Activated T-cell treated with anti-CD3 and anti-CD28 coated beads, Interleukin-2, amount 50 U/mL, for 4 hours (primary cell): ENCODE results near the gene PIGK. TPM values are rescaled to one million over a fixed set of nuclear protein-coding genes. Genes with fewer than 3 reads are reported as not detected.

Experiments used
- ATAC-seq, 2 donors: fragments of 200-7000 bp; cut with Tn5 transposase; one replicate each; pipeline ENCODE4 v1.10.0; 2021
- DNase-seq: peaks from one replicate; pipeline ENCODE4 v3.0.0-alpha.2; 2020
- H3K27me3 Mint-ChIP-seq: one replicate; pipeline ENCODE4 v1.8.0; 2021; ENCODE audit warnings: low read depth, mixed read lengths
- H3K36me3 Mint-ChIP-seq: one replicate; pipeline ENCODE4 v1.8.0; 2022; ENCODE audit warnings: mixed read lengths; ENCODE audit not compliant: insufficient read depth
- H3K4me1 Mint-ChIP-seq: one replicate; pipeline ENCODE4 v1.8.0; 2021; ENCODE audit warnings: low read depth, mixed read lengths
- H3K4me3 Mint-ChIP-seq: one replicate; pipeline ENCODE4 v1.8.0; 2021; ENCODE audit warnings: mild to moderate bottlenecking, moderate library complexity, mixed read lengths
- H3K9me3 Mint-ChIP-seq: one replicate; pipeline ENCODE4 v1.8.0; 2021; ENCODE audit warnings: mixed read lengths
- total RNA-seq, 3 donors: library from RNA; stranded (reverse); gene quantifications; one replicate each; pipeline ENCODE4 v1.2.1, GENCODE V29; 2021

Gene PIGK
- total RNA-seq, 3 donors from 2014 or later: 17.0 to 21.7 (median 21.2) TPM

- Mint-ChIP-seq H3K4me3 (no peak overlapping the region), H3K4me1 (no peaks in the 10 kb centered on the region), H3K27me3 (no peaks in the 10 kb centered on the region), H3K36me3 (peaks cover 13% of the 10 kb centered on the region), H3K9me3 (peaks cover 3% of the 10 kb centered on the region)
- ATAC-seq (no peak), DNase-seq (no peak)
These were observed 118.4 kb downstream of the PIGK start for GRCh38 chr1:77100875-77101274.

- no peak overlapping the region for H3K4me3 Mint-ChIP-seq
- H3K36me3 Mint-ChIP-seq: peaks cover 16% of the 10 kb centered on the region
- no peaks in the 10 kb centered on the region for H3K27me3 Mint-ChIP-seq
- peaks cover 3% of the 10 kb centered on the region for H3K9me3 Mint-ChIP-seq
- DNase-seq (no peak), ATAC-seq (no peak)
- no peaks in the 10 kb centered on the region for H3K4me1 Mint-ChIP-seq
These were observed 122.6 kb downstream of the PIGK start for GRCh38 chr1:77096496-77097255.

GRCh38 chr1:77095236-77095635, 124.0 kb downstream of the PIGK start:
- DNase-seq (no peak), ATAC-seq (no peak)
- no peaks in the 10 kb centered on the region for H3K4me1 Mint-ChIP-seq
- H3K36me3 Mint-ChIP-seq: peaks cover 18% of the 10 kb centered on the region
- peaks cover 3% of the 10 kb centered on the region for H3K9me3 Mint-ChIP-seq
- H3K4me3 Mint-ChIP-seq: no peak overlapping the region
- no peaks in the 10 kb centered on the region for H3K27me3 Mint-ChIP-seq

- Mint-ChIP-seq H3K4me1 (no peaks in the 10 kb centered on the region), H3K4me3 (no peak overlapping the region), H3K9me3 (no peaks in the 10 kb centered on the region), H3K36me3 (peaks cover 13% of the 10 kb centered on the region), H3K27me3 (no peaks in the 10 kb centered on the region)
- ATAC-seq (no peak), DNase-seq (no peak)
These were observed 129.5 kb downstream of the PIGK start for GRCh38 chr1:77089756-77090155.

- H3K27me3 Mint-ChIP-seq: peaks cover 2% of the 10 kb centered on the region
- H3K36me3 Mint-ChIP-seq: peaks cover 6% of the 10 kb centered on the region
- ATAC-seq: no peak
- no peak overlapping the region for H3K4me3 Mint-ChIP-seq
- H3K9me3 Mint-ChIP-seq: no peaks in the 10 kb centered on the region
- DNase-seq: no peak
- no peaks in the 10 kb centered on the region for H3K4me1 Mint-ChIP-seq
These were observed 134.1 kb downstream of the PIGK start for GRCh38 chr1:77085109-77085508.

- Mint-ChIP-seq H3K27me3 (peaks cover 2% of the 10 kb centered on the region), H3K4me1 (no peaks in the 10 kb centered on the region), H3K9me3 (no peaks in the 10 kb centered on the region), H3K36me3 (peaks cover 6% of the 10 kb centered on the region), H3K4me3 (no peak overlapping the region)
- ATAC-seq (no peak), DNase-seq (no peak)
These were observed 134.8 kb downstream of the PIGK start for GRCh38 chr1:77084457-77084856.

- Mint-ChIP-seq H3K9me3 (no peaks in the 10 kb centered on the region), H3K4me3 (no peak overlapping the region), H3K27me3 (peaks cover 5% of the 10 kb centered on the region), H3K36me3 (no peaks in the 10 kb centered on the region), H3K4me1 (no peaks in the 10 kb centered on the region)
- ATAC-seq (no peak), DNase-seq (no peak)
These were observed 137.4 kb downstream of the PIGK start for GRCh38 chr1:77081834-77082233.

GRCh38 chr1:77076759-77077158, 142.5 kb downstream of the PIGK start:
- no peak for DNase-seq
- Mint-ChIP-seq H3K4me1 (no peaks in the 10 kb centered on the region), H3K4me3 (no peak overlapping the region), H3K9me3 (no peaks in the 10 kb centered on the region), H3K27me3 (peaks cover 11% of the 10 kb centered on the region), H3K36me3 (no peaks in the 10 kb centered on the region)
- no peak for ATAC-seq

- Mint-ChIP-seq H3K9me3 (peaks cover 2% of the 10 kb centered on the region), H3K4me3 (no peak overlapping the region), H3K36me3 (no peaks in the 10 kb centered on the region), H3K4me1 (no peaks in the 10 kb centered on the region), H3K27me3 (peaks cover 5% of the 10 kb centered on the region)
- DNase-seq (no peak), ATAC-seq (no peak)
These were observed 151.2 kb downstream of the PIGK start for GRCh38 chr1:77068013-77068412.

GRCh38 chr1:77065693-77066342, 153.4 kb downstream of the PIGK start:
- Mint-ChIP-seq H3K9me3 (peaks cover 2% of the 10 kb centered on the region), H3K4me3 (no peak overlapping the region), H3K27me3 (peaks cover 5% of the 10 kb centered on the region), H3K4me1 (no peaks in the 10 kb centered on the region), H3K36me3 (no peaks in the 10 kb centered on the region)
- no peak for DNase-seq
- ATAC-seq: no peak

- DNase-seq (no peak), ATAC-seq (no peak)
- peaks cover 9% of the 10 kb centered on the region for H3K27me3 Mint-ChIP-seq
- no peak overlapping the region for H3K4me3 Mint-ChIP-seq
- H3K36me3 Mint-ChIP-seq: no peaks in the 10 kb centered on the region
- no peaks in the 10 kb centered on the region for H3K4me1 Mint-ChIP-seq
- H3K9me3 Mint-ChIP-seq: peaks cover 2% of the 10 kb centered on the region
These were observed 155.0 kb downstream of the PIGK start for GRCh38 chr1:77064246-77064645.

- no peak for ATAC-seq
These were observed 156.1 kb downstream of the PIGK start for GRCh38 chr1:77063118-77063517.

GRCh38 chr1:77061162-77061561, 158.1 kb downstream of the PIGK start:
- no peak for DNase-seq
- H3K27me3 Mint-ChIP-seq: peaks cover 4% of the 10 kb centered on the region
- H3K4me1 Mint-ChIP-seq: no peaks in the 10 kb centered on the region
- H3K9me3 Mint-ChIP-seq: peaks cover 2% of the 10 kb centered on the region
- no peaks in the 10 kb centered on the region for H3K36me3 Mint-ChIP-seq
- H3K4me3 Mint-ChIP-seq: no peak overlapping the region
- ATAC-seq: no peak

More at GRCh38 chr1:77063118-77063517, 156.1 kb downstream of the PIGK start:
- Mint-ChIP-seq H3K36me3 (no peaks in the 10 kb centered on the region), H3K27me3 (peaks cover 9% of the 10 kb centered on the region), H3K4me1 (no peaks in the 10 kb centered on the region), H3K4me3 (no peak overlapping the region), H3K9me3 (peaks cover 2% of the 10 kb centered on the region)
- DNase-seq: no peak

GRCh38 chr1:77060000-77060399, 159.2 kb downstream of the PIGK start:
- Mint-ChIP-seq H3K36me3 (no peaks in the 10 kb centered on the region), H3K27me3 (peaks cover 4% of the 10 kb centered on the region), H3K9me3 (no peaks in the 10 kb centered on the region), H3K4me3 (no peak overlapping the region), H3K4me1 (no peaks in the 10 kb centered on the region)
- ATAC-seq (no peak), DNase-seq (no peak)

GRCh38 chr1:77057994-77058585, 161.1 kb downstream of the PIGK start:
- DNase-seq (no peak), ATAC-seq (no peak)
- no peak overlapping the region for H3K4me3 Mint-ChIP-seq
- no peaks in the 10 kb centered on the region for H3K9me3 Mint-ChIP-seq
- H3K36me3 Mint-ChIP-seq: no peaks in the 10 kb centered on the region
- H3K27me3 Mint-ChIP-seq: peaks cover 4% of the 10 kb centered on the region
- H3K4me1 Mint-ChIP-seq: no peaks in the 10 kb centered on the region
